Stimulated activated naive CD8-positive, alpha-beta T cell treated with anti-CD3 and anti-CD28 coated beads, Interleukin-15, amount 100 ng/mL, for 72 hours (primary cell): ENCODE results near the gene C1QTNF6.
"Not testable (repeated sequence)": the region's sequence is repeated elsewhere in the genome, so short reads cannot be mapped to it uniquely, and the experiment has no call there.

ENCODE experiments used
- ATAC-seq: fragments of 150-1000 bp; cut with Tn5 transposase; 2 replicates; pipeline ENCODE4 v1.10.0; 2021; ENCODE audit warnings: mild to moderate bottlenecking, moderate library complexity
- DNase-seq, 2 donors: peaks; one replicate each; pipeline ENCODE4 v3.0.0; 2021 to 2022
- H3K27ac Mint-ChIP-seq, 2 donors: one replicate each; pipeline ENCODE4 v1.8.0; 2022; ENCODE audit warnings: mild to moderate bottlenecking in 2 of 2, mixed read lengths in 2 of 2, moderate library complexity in 2 of 2
- H3K27me3 Mint-ChIP-seq: one replicate; pipeline ENCODE4 v1.8.0; 2022; ENCODE audit warnings: mixed read lengths
- H3K4me1 Mint-ChIP-seq: one replicate; pipeline ENCODE4 v1.8.0; 2022; ENCODE audit warnings: mild to moderate bottlenecking, mixed read lengths
- H3K4me3 Mint-ChIP-seq, 2 donors: one replicate each; pipeline ENCODE4 v1.8.0; 2022; ENCODE audit warnings: mild to moderate bottlenecking in 2 of 2, mixed read lengths in 2 of 2, moderate library complexity in 1 of 2
- H3K9me3 Mint-ChIP-seq, 2 donors: one replicate each; pipeline ENCODE4 v1.8.0; 2022; ENCODE audit warnings: mixed read lengths in 2 of 2

C1QTNF6 gene

DNA sequence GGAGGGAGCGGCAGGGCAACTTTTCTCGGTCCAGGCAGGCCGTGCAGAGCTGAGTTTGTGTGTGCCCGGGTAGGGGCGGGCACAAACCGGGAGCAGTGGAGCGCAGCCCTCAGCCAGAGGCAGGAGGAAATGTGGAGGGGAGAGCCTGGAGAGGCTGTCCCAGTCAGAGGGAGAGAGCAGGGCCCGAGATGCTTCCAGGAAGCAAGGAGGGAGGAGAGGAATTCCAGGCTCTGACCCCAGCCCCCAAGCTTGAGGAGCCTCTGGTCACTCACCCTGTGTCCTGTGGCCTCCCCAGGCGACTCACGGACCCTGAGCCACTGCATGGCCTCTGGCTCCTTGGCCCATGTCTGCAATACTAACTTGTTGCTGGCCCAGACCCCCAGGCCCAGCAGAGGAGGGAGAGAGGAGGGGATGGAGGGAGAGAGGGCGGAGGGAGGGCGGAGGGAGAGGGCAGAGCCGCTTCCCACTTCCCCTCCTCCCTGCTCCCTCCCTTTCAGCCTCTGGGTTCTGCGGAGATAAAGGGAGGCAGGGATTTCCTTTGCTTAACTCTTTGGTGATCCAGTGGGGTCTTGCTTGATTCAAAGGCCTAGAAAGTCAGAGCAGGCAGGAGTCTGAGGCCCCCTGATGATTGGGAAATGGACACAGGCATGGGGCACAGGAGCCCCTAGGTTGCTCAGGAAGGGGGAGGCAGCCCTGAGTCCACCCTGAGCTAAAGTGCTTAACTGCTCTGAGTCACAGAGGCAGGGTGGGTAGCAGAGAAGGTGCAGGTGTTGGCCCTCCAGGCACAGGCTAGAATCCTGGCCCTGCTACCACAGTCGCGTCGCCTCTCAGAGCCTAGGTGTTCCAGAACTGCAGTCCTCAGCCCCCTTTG is at the start of gene C1QTNF6:
C1QTNF6 (minus strand) TSS at position 357 of the 871 bp plus-strand sequence; CDS start at position 323, 34 bp downstream.
- Mint-ChIP-seq H3K9me3 (no peaks in the 10 kb centered on the region), H3K4me3 (peak within 1 kb of the TSS; percentile 13 to 64), H3K27ac (peak within 1 kb of the TSS; percentile 34 to 66), H3K27me3 (no peaks in the 10 kb centered on the region), H3K4me1 (peaks cover 80% of the 10 kb centered on the region)
- ATAC-seq: no peak
- DNase-seq: no peak

DNA sequence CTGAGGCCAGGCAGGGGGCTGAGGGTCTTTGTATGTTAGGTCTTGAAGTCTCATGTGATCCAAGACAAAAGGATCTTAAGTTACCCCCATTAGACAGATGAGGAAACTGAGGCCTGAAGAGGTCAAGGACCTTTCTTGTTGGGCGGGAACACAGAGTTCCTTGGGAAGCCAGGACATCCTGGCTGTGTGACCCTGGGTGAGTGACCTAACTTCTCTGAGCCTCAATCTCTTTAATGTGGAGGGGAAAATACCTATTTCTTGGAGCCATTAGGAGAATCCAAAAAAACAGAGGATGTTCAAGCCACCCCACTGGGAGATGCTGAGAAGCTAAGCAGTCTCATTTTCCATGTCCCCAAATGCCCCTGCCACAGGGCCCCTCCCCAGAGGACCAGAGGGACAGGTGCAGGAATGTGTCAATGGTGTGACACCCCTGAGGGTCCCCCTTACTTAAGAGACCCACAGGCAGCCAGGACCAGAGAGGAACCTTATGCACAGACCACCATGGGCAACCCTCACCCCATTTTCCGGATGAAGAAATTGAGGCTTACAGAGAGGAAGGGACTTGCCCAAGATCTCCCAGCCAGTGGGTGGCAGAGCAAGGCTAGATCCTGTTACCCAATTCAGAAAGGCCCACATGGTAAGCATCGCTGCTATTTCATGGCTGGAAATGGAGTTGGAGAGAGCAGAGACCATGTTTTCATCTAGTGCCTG is 48.0 kb upstream of the C1QTNF6 start:
- Mint-ChIP-seq H3K4me3 (peak overlapping the region; percentile 75 to 98), H3K27me3 (no peaks in the 10 kb centered on the region), H3K4me1 (peaks cover 100% of the 10 kb centered on the region), H3K9me3 (no peaks in the 10 kb centered on the region), H3K27ac (peak overlapping the region; percentile 89 to 96)
- ATAC-seq: no peak
- DNase-seq: no peak

DNA sequence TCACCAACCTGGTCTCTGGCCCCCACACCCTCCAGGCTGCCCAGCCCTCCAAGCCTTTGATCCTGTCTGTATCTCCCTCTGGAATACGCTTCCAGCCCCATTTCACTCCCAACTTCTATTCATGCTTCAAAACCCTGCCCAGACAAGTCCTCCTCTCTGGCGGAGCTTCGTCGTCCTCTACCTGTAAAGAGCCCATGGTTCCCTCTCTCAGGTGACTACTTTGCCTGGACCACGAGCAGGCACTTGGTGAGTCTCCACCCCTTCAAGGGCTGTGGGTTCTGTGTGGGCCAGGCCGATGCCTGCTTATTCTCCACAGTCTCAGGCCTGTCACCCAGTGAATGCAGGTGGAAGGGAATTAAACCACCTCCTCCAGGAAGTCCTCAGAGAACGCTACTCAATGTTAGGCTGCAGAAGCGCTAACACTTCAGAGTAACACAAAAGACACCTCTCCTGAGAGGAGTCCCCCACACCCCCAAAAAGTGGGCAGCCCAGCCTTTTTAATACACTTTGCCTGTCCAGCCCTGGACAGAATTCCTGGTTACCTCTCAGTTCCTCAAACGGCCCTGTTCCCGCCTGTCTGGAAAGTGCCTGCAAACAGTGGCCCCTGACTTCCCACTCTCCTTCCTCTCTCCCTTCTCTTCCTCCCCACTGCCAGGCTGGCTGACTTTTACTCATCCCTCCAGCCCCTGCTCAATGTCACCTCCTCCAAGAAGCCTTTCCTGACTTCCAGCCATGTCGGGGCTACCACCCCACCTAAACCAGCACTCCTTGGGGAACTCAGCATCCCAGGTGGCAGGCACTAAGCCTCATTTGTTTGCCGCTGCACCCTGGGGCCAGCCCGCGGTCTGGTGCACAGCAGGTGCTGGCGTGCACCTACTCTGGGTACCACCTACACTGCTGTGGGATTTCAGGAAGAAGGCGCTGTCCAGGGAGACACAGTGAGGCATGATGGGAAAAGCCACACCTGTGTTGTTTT is 47.0 kb upstream of the C1QTNF6 start:
- peaks cover 100% of the 10 kb centered on the region for H3K4me1 Mint-ChIP-seq
- H3K4me3 Mint-ChIP-seq: peak overlapping the region; percentile 75 to 98
- no peak for DNase-seq

DNA sequence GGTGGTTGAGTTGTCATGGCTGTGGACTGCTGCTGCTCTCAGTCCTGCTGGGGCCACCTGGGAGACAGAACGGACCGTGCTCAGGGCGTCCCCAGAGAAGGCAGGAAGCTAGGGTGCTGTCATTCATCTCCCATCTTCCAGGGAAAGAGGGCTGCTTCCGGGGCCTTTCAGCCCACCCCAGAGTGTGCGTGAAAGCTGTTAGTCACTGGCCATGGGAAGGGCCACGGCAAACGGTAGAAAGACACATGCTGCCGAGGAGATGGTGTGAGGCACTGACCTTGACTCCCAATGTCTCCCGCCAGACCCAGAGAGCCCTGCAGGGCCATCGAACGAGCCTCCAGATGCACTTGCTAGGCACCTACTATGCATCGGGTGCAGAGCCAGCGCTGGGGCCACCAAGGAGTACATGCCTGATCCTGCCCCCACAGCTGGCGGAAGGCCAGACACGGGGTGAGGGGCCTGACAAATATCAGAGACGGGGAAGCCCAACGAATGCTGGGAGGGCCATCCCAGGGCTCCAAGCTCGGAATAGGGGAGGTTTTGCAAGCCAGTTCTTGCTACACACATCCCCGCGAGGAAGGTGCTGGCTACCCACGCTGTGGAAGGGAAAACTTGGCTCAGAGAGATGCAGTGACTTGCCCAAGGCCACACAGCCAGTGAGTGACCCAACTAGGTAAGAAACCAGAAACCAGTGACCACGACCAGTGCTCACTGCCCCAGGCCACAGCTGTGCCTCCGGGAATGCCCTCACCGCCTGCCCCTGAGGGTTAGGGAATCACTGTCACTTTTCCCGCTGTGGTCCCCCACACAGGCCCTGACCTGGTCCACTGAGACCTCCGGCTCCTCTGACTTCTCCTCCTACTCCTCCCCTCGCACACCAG is 45.9 kb upstream of the C1QTNF6 start:
- Mint-ChIP-seq H3K4me1 (peaks cover 100% of the 10 kb centered on the region), H3K4me3 (peak overlapping the region; percentile 75 to 98), H3K27ac (peak overlapping the region; percentile 84 to 90), H3K27me3 (no peaks in the 10 kb centered on the region), H3K9me3 (no peaks in the 10 kb centered on the region)
- ATAC-seq (no peak), DNase-seq (no peak)

More for the DNA sequence above, 47.0 kb upstream of the C1QTNF6 start:
- Mint-ChIP-seq H3K27ac (peak overlapping the region; percentile 81 to 90), H3K9me3 (no peaks in the 10 kb centered on the region), H3K27me3 (no peaks in the 10 kb centered on the region)
- ATAC-seq: no peak

DNA sequence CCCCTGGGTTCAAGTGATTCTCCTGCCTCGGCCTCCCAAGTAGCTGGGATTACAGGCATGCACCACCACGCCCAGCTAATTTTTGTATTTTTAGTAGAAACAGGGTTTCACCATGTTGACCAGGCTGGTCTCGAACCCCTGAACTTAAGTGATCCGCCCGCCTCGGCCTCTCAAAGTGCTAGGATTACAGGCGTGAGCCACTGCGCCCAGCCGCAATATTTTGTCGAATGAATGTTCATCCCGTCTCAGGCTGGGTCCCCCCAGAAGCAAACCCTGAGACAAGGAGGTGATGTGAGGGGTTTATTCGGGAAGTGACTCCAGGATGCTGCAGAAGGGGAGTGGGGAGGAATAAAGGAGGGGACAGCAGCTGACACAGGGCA is 45.3 kb upstream of the C1QTNF6 start:
- Mint-ChIP-seq H3K27ac (peak overlapping the region; percentile 27 to 84), H3K4me1 (peaks cover 100% of the 10 kb centered on the region), H3K4me3 (peak overlapping the region; percentile 75 to 98)
- ATAC-seq, H3K27me3 Mint-ChIP-seq, DNase-seq, H3K9me3 Mint-ChIP-seq: not testable (repeated sequence)

DNA sequence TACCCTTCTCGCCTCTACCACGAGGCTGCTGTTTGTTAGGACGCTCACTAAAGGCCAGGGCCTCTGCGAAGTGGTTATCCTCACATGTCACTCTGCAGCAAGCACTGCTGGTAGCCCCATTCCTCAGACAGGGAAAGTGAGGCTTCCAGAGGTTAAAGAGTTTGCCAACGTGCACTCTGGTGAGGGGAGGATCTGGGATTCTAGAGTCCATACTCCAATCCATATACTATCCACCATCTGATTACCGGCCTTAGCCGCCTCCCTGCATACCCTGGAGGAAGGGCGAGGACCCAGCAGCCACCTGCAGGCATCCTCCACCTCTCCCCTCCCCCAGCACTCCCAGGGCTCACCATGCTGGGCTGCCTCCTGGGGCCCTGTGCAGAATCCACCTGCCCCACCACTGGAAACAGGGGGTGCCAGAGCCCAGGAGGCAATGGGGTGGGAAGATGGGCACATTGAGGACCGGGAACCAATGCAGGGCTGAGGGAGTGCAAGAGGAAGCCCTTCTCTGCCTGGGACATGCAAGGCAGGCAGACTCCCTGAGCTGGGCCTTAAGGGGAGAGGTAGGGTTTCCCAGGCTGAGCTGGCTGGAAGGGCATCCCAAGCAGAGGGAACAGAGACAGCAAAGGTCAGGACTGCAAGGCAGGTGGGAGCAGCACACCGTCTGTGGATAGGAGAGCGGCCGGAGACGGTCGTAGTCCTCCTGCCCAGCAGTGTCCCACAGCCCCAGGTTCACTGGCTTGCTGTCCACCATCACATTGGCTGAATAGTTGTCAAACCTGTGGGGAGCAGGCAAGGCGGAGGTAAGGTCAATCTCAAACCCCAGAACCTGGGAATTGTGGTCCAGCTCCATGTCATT is 44.3 kb upstream of the C1QTNF6 start:
- Mint-ChIP-seq H3K27ac (peak overlapping the region; percentile 49 to 94), H3K4me3 (peak overlapping the region; percentile 71 to 76), H3K9me3 (no peaks in the 10 kb centered on the region), H3K4me1 (peaks cover 100% of the 10 kb centered on the region), H3K27me3 (no peaks in the 10 kb centered on the region)
- no peak for ATAC-seq
- DNase-seq: peak in 1 of 2 donors; percentile 25

DNA sequence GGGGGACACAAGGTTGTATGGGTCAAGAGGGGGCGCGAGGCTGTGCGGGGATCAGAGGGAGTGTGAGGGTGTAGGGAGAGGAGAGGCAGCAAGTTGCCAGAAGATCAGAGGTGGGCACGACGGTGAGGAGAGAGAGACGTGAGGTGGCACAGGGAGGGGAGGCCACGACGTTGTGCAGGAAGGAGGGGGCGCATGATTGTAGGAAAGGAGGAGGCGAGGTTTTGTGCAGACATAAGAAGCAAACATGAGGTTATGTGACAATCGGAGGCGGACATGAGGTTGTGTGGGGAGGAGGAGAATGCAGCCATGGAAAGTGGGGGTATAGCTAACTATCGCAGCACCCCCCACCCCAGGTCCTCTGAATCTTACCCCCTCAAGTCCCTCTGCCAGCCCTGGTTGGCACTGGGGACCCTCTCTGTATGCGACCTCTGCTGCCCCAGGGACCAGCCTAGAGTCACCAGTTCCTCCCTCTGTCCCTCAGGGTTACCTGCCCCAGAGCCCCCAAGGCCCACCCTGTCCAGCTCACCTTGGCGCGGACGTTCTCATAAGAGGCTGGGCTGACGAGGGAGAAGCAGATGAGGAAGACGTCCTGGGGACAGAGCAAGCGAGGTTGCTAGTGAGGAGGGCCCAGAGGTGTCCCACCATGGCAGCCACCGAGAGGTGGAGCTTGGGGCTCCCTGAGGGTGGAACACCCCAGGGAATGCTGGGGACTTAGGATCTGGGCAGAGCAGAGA is 43.5 kb upstream of the C1QTNF6 start:
- H3K9me3 Mint-ChIP-seq: no peaks in the 10 kb centered on the region
- peaks cover 95% of the 10 kb centered on the region for H3K4me1 Mint-ChIP-seq
- DNase-seq: peak; percentile 59 to 62
- H3K4me3 Mint-ChIP-seq: peak overlapping the region; percentile 71 to 76
- ATAC-seq: peak; percentile 31
- H3K27ac Mint-ChIP-seq: peak overlapping the region; percentile 72 to 94
- no peaks in the 10 kb centered on the region for H3K27me3 Mint-ChIP-seq

DNA sequence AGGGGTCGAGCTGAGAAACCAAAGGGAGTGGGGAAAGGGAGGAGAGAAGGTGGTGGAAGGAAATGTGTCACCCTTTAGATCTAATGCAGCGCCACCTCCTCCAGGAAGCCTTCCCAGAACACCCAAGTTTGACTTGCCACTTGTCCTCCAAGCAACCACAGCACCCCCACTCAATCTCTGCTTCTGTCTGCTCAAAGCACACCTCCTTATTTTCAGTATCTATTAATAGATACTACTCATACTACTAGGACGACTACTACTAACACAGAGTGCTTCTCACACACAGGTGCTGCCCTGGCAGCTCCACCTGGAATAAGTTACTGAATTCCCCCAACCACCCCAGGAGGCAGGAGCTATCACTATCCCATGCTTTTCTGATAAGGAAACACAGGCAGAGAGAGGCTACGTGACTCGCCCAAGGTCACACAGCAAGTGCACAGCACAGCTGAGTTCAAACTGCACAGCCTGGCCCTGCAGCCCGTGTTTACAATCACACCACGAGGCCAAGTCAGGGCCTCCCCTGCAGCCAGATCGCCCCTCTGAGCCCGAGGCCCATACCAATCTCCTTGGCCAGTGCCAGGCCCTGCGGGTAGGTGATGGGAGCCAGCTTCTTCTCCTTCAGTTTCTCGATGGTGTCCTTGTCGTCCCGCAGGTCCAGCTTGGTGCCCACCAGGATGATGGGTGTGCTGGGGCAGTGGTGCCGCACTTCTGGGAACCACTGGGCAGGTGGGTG is 42.8 kb upstream of the C1QTNF6 start:
- Mint-ChIP-seq H3K4me3 (peak overlapping the region; percentile 71 to 76), H3K27ac (peak overlapping the region; percentile 72 to 94), H3K27me3 (no peaks in the 10 kb centered on the region), H3K9me3 (no peaks in the 10 kb centered on the region), H3K4me1 (peaks cover 95% of the 10 kb centered on the region)
- peak; percentile 69 for ATAC-seq
- DNase-seq: peak; percentile 79 to 82

DNA sequence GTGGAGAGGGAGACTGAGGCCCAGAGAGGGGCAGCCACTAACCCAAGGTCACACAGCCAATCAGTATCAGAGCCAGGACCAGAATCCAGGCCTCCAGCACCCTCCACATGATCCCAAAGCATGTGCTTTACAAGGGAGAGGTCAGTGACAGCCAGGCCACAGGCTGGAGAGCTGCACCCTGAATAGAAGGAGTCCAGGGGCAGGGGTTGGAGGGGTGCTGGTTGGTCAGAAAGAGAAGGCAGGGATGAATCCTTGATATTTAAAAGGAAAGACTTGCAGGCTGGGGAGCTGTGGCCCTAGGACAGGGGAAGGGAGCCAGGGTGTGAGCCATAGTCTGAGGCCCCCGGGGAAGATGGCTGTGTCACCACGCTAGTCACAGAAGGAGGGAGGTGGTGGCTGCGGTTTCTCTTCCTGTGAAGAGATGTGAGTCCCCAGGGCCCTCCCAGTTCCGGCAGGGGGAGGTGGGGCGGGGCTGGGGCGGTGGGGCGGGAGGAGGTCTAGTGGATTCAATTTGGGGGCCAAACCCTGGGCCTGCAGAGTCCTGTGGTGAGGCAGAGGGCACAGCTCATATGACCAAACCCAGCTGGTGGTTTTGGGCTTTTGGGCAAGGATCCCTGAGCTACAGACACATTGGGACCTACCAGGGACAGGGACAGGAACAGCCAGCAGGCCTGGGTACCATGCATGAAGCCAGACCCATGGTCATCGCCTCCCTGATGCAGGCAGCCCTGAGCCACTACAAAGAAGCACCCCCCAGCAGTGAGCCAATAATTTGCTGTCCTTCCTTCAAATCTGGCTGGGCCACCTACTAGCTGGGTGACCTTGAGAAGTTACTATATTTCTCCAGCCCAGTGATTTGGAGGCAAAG is 42.0 kb upstream of the C1QTNF6 start:
- Mint-ChIP-seq H3K4me3 (peak overlapping the region; percentile 71 to 76), H3K9me3 (no peaks in the 10 kb centered on the region), H3K27me3 (no peaks in the 10 kb centered on the region), H3K27ac (peak overlapping the region; percentile 97 to 98), H3K4me1 (peaks cover 95% of the 10 kb centered on the region)
- peak; percentile 85 to 89 for DNase-seq
- peak; percentile 86 for ATAC-seq

DNA sequence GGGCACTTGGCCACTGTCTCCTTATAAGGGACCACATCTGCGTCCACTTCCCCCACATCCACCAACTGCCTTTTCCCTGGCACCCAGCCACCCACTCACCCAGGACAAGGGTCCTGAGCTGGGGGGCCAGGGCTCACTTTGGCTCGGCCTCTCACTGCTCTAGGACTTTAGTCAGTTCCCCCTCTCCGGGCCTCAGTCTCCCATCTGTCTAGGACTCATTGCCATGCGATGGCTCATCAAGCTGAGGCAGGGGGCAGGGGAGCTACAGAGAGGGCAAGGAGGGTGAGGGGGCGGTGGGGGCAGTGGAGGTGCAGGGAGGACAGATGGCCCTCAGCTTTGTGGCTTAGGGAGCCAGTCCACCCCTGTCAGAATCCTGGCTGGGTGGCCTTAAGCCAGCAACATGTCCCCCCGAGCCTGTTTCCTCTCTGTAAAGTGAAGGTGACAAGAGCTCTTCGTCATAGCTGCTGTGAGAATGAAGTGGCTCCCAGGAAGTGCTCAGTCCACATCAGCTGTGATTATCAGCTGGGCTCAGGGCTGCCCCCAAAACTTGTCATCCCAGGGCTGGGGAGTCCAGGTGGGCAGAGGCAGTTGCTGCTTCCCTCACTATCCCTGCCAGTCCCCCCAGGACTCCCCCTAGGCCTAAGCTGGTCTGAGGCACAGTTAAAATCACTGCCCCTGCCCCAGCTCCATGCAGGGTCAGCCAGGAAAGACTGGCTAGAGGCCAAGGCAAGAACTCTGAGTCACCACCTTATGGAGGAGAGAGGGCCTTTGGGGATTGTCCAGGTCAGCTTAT is 41.2 kb upstream of the C1QTNF6 start:
- DNase-seq (peak; percentile 41 to 51), ATAC-seq (peak; percentile 23)
- no peaks in the 10 kb centered on the region for H3K27me3 Mint-ChIP-seq
- H3K27ac Mint-ChIP-seq: peak overlapping the region; percentile 97 to 98
- H3K4me1 Mint-ChIP-seq: peaks cover 95% of the 10 kb centered on the region
- peak overlapping the region; percentile 71 to 76 for H3K4me3 Mint-ChIP-seq
- peaks cover 1 to 8% of the 10 kb centered on the region in 2 donors for H3K9me3 Mint-ChIP-seq
